Activated CD4-positive, alpha-beta T cell treated with anti-CD3 and anti-CD28 coated beads, Interleukin-2, amount 10 ng/mL, durations not matched to agents 7 days and 5 days (primary cell): Measurements from ENCODE around the gene RASSF7. TPM values are rescaled to one million over a fixed set of nuclear protein-coding genes. Genes with fewer than 3 reads are reported as not detected.

Experiments
- CTCF ChIA-PET: fragments of 350-600 bp; sonication (Branson Sonifier 250); formaldehyde crosslinking; loops from one replicate; lab custom pipeline; 2021; ENCODE audit warnings: antibody characterized with exemption; lab: Charles Lee
- POLR2A ChIA-PET: fragments of 350-600 bp; sonication (Branson Sonifier 250); formaldehyde crosslinking; loops from one replicate; lab custom pipeline; 2021; ENCODE audit warnings: antibody characterized with exemption; lab: Charles Lee
- DNase-seq: peaks from one replicate; pipeline ENCODE4 v3.0.0-alpha.2; 2020
- H3K27ac Mint-ChIP-seq: one replicate; pipeline ENCODE4 v1.8.0; 2021; ENCODE audit warnings: mild to moderate bottlenecking, moderate library complexity, mixed read lengths
- H3K27me3 Mint-ChIP-seq: one replicate; pipeline ENCODE4 v1.8.0; 2021; ENCODE audit warnings: mixed read lengths
- H3K36me3 Mint-ChIP-seq: one replicate; pipeline ENCODE4 v1.8.0; 2021; ENCODE audit warnings: low read depth, mixed read lengths
- H3K4me1 Mint-ChIP-seq: one replicate; pipeline ENCODE4 v1.8.0; 2021; ENCODE audit warnings: mixed read lengths
- H3K4me3 Mint-ChIP-seq: one replicate; pipeline ENCODE4 v1.8.0; 2021; ENCODE audit warnings: mild to moderate bottlenecking, moderate library complexity, mixed read lengths
- H3K9me3 Mint-ChIP-seq: one replicate; pipeline ENCODE4 v1.8.0; 2021; ENCODE audit warnings: mixed read lengths
- total RNA-seq, 2 experiments: library from RNA; stranded (reverse); gene quantifications; one replicate each; pipeline ENCODE4 v1.2.3, GENCODE V29; 2021

The RASSF7 gene
- total RNA-seq, 2 experiments from 2014 or later, result 30.7 to 38.1 TPM

DNA sequence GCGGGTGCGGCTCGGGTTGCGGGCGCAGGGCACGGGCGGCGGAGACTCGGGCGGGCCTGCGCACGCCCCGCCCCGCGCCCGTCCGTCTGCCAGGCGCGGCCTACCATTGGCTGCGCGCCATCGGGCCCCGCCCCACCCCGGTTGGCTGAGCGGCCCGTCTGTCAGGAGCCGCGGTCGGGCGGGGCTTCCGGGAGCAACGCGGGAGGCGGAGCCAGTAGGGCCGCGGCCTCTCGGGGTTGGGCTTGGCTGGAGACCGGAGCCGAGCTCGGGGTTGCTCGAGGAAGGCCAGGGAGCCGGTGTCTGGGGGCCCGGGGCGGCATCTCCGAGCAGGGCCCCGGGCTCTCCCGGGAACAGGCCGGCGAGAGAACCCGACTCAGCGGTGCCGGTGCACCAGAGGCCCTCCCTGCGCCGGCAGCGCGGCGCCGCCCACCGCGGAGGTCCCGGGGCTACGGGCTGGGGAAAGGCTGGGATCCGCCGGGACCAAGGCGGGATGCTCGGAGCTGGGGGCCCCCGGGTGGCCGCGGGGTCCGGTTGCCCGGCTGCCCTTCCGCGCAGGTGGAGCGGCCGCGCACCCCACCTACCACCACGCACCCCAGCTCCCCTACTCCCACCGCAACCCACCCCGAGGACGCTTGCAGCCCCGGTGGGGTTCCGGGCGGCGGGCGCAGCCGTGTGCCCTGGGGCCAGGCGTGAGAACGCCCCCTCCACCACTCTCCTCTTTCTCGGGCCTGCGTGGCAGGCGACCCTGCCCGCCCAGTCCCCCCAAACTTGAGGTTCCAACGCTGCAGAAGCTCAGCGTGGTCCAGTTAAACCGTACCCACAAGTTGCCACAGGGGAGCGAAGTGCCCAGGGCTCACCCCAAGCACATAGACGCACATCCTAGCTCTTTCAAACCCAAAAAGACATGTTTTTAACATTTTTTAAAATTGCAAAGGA is 25.0 kb upstream of the RASSF7 start, which contains the start of gene HRAS:
Gene HRAS (minus strand): TSS at position 58 of the 936 bp plus-strand sequence.
- ChIA-PET POLR2A (interaction anchor here (0.6 kb wide), 1 partner anchor 13 kb away, joined by 4 read pairs; no protein-coding TSS in a partner anchor), CTCF (interaction anchor here (0.9 to 5.2 kb wide), 9 partner anchors 9 to 30 kb away, joined by 3 to 36 read pairs (median 3); partner anchors contain the start of gene RNH1)
- Mint-ChIP-seq H3K27ac (peak within 1 kb of the TSS; percentile 90), H3K27me3 (no peaks in the 10 kb centered on the region), H3K36me3 (peaks cover 8% of the 10 kb centered on the region), H3K4me3 (peak within 1 kb of the TSS; percentile 82), H3K4me1 (peaks cover 21% of the 10 kb centered on the region), H3K9me3 (no peaks in the 10 kb centered on the region)
- peak; percentile 95 for DNase-seq

DNA sequence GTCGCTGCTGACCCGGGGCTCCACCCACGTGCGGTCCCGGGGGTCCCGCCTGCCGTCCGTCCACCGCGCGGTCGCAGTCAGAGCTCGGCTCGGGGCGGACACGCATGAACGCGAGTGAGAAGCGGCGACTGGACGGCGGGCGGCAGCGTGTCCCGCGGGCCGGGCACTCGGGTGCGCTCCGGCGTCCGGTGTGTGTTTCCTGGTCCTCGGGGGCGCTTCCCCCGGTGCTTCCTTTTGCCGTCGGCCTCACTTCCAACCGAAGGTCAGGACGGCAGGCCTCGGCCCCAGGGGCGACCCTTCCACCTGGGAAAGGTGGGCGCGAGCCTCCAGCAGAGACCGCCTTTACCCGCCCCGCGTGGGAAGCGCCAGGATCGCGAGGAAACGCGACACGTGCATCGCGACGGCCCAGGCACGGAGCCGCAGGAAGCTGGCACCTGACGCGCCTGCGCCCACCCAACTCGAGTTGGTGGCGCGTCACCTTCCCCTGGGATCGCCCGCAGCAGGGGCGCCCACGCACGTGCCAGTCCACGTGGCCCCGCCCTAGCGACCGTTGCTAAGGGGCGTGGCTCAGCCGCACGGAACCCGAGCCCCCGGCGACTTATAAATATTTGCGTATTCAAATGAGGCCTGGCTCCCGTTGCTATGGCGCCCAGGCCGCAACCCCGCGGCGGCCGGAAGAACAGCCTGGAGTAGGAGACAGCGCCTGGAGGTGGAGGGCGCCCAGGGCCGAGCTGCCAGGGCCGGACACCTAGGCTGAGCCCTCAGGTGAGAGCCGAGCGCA is 23.7 kb upstream of the RASSF7 start, which contains the start of gene LRRC56:
Gene LRRC56 (plus strand): TSS at position 687 of the 781 bp plus-strand sequence. CDS start 3,158 bp downstream, outside the sequence.
- peak within 1 kb of the TSS; percentile 90 for H3K27ac Mint-ChIP-seq
- H3K4me1 Mint-ChIP-seq, result peaks cover 21% of the 10 kb centered on the region
- CTCF ChIA-PET, result interaction anchor here (1.0 to 1.5 kb wide), 5 partner anchors 8 to 24 kb away, joined by 3 to 5 read pairs (median 3); no protein-coding TSS in a partner anchor
- H3K27me3 Mint-ChIP-seq, result no peaks in the 10 kb centered on the region
- peaks cover 4% of the 10 kb centered on the region for H3K36me3 Mint-ChIP-seq
- POLR2A ChIA-PET, result no interaction called here
- DNase-seq, result peak; percentile 85
- peak within 1 kb of the TSS; percentile 82 for H3K4me3 Mint-ChIP-seq
- no peaks in the 10 kb centered on the region for H3K9me3 Mint-ChIP-seq

DNA sequence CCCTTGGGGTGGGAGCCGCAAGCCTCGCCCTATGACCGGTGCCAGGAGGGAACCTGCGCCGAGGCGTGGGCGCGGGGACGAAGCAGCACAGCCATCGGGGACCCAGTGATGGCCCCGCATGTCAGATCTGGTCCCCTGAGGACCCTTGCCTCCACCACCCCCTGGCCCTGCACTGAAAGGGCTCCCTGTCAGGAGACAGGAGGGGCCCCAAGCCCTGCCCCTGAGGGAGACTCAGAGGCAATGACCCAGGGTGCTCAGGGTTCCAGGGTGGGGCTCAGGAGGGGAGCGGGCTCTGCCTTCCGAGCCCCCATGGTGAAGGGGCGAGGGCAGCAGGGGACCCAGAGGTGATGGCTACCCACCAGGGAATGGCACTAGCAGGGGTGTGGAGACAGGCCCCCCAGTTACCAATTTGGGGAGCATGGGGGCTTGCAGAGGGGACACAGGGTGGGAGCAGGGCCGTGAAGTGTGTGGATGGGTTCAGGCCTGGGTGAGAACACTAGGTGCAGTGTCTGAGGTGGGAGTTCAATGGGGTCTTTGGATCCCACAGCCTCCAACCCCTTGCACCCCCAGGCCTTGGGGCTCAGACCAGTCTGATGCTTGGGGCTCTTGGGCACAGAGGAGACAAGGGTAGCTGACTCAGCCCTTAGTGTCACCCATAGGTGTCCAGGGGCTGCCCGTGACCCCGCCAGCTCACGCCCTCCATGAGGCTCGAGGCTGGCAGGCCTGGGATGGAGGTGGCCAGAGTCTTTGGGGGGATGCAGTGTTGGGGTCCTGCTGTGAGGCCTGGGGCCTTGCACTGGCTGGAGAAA is 22.9 kb upstream of the RASSF7 start:
- H3K27ac Mint-ChIP-seq, result peak overlapping the region; percentile 54
- DNase-seq, result no peak
- H3K36me3 Mint-ChIP-seq, result no peaks in the 10 kb centered on the region
- no peaks in the 10 kb centered on the region for H3K9me3 Mint-ChIP-seq
- no peaks in the 10 kb centered on the region for H3K27me3 Mint-ChIP-seq
- H3K4me3 Mint-ChIP-seq, result peak overlapping the region; percentile 49
- CTCF ChIA-PET, result interaction anchor here (1.1 to 1.3 kb wide), 3 partner anchors 11 to 19 kb away, joined by 4 to 5 read pairs (median 4); no protein-coding TSS in a partner anchor
- POLR2A ChIA-PET, result no interaction called here
- peaks cover 21% of the 10 kb centered on the region for H3K4me1 Mint-ChIP-seq

DNA sequence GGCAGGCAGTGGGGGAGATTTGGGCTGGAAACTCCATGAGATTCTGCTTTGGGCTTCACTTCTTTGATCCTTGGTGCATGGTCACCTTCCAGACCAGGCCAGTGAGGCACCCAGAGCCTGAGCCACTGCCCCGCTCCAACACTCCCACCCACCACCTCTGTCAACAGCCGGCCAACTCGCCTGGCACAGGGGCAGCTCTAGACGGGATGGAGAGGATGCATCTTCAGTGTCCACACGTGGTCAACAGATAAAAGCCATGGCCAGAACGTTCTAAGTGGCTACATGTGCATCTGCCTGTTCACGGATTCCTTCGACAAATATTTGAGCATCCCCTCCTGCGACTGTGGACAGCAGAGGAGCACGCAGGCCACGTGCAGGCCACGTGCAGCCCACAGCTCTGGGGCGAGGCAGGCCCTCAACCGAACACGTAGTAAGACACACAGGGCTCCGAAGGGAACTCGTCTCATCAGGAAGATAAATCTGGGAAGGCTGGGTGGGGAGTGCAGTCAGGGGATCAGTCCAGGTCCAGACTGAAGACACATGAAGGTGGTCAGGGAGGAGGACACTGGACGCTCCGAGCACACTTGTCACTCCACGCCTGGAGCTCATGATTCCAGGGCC is 22.2 kb upstream of the RASSF7 start:
- Mint-ChIP-seq H3K27ac (no peak overlapping the region), H3K9me3 (no peaks in the 10 kb centered on the region), H3K4me1 (peaks cover 21% of the 10 kb centered on the region), H3K27me3 (no peaks in the 10 kb centered on the region), H3K4me3 (no peak overlapping the region), H3K36me3 (no peaks in the 10 kb centered on the region)
- DNase-seq, result no peak
- CTCF ChIA-PET, result interaction anchor here (1.1 to 1.3 kb wide), 3 partner anchors 10 to 19 kb away, joined by 4 to 5 read pairs (median 4); no protein-coding TSS in a partner anchor
- POLR2A ChIA-PET, result no interaction called here

DNA sequence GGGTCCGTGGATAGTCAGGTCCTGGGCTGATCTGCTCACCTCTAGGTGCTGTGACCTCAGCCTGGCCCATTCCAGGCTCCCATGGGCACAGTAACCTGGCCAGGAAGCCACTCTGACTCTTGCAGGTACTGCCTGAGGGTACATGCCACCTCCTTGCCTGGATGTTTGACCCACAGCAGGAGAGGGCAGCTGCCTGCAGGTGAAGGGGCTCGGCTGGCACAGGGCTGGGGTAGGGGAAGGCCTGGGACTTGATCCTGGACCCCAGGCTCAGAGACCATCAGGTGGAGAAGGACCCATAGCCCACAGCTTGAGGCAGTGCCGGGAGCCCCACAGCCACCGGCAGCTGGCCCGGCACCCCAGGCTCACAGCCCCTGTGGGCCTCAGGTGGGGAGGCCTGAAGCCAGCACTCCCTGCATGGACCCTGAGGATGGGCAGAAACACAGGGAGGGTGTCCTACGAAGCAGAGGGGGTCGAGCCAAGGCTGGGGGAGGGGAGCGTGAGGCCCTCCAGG is 20.7 kb upstream of the RASSF7 start:
- Mint-ChIP-seq H3K4me3 (no peak overlapping the region), H3K27ac (no peak overlapping the region), H3K27me3 (no peaks in the 10 kb centered on the region), H3K9me3 (no peaks in the 10 kb centered on the region), H3K4me1 (peaks cover 17% of the 10 kb centered on the region), H3K36me3 (no peaks in the 10 kb centered on the region)
- DNase-seq, result no peak
- CTCF ChIA-PET, result interaction anchor here (0.6 to 4.0 kb wide), 3 partner anchors 12 to 92 kb away, joined by 3 to 19 read pairs (median 3); no protein-coding TSS in a partner anchor
- POLR2A ChIA-PET, result no interaction called here

DNA sequence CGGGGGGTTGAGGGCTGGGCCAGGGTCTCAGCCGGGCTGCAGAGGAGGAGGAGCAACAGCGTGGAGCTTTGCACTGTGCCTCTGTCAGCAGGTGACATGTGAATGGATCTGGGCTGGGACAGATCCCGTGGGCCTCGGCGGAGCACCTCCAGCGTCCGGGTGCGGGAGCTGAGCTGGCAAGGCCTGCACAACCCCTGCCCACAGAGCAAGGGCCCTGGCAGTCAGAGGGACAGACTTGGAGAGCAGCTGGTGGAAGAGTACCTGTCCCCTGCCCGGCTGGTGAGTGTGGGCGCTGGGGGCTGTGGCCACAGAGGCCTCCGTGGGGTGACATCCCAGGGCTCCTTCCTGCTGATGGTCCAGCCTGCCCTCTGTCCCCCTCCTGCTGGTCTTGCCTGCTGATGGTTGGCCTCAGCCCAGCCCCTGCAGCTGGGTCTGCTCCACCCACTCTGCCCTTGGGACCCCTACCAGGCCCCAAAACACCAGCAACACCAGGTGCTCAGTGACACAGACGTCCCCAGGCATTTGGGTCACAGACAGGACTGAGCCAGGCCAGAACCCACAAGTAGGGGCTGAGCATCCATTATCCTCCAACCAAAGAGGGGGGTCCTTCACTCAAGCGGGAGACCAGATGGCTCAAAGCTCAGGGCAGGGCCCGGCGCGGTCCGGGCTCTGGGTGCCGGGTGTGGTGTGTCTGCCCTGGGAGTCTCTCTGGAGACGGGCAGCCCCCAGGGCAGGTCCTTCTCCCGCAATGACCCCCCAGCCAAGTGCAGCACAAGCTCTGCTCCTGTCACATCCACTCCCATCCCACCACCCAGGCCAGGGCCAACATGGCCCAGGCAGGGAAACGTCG is 20.0 kb upstream of the RASSF7 start:
- H3K9me3 Mint-ChIP-seq, result no peaks in the 10 kb centered on the region
- POLR2A ChIA-PET, result no interaction called here
- H3K27me3 Mint-ChIP-seq, result no peaks in the 10 kb centered on the region
- DNase-seq, result no peak
- no peak overlapping the region for H3K4me3 Mint-ChIP-seq
- no peak overlapping the region for H3K27ac Mint-ChIP-seq
- CTCF ChIA-PET, result interaction anchor here (0.6 to 4.0 kb wide), 3 partner anchors 15 to 93 kb away, joined by 3 to 19 read pairs (median 3); no protein-coding TSS in a partner anchor
- peaks cover 17% of the 10 kb centered on the region for H3K4me1 Mint-ChIP-seq
- no peaks in the 10 kb centered on the region for H3K36me3 Mint-ChIP-seq

DNA sequence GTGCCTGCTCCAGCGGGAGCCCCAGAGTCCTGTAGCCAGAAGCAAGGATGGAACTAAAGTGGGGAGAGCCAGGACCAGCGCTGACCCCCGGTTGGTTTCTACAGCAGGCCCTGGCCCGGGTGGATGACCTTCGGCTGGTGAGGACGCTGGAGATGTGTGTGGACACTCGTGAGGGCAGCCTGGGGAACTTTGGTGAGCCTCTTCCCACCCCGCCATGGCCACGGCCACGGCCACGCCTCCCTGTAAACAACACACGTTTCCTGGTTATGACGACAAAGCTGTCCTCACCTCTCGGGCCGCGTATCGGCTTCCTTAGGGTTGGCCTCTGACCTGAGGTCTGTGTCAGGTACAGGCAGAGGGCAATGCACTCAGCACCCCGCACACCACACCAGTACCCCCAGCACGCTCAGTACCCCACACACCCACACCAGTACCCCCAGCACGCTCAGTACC is 19.3 kb upstream of the RASSF7 start:
- Mint-ChIP-seq H3K9me3 (no peaks in the 10 kb centered on the region), H3K4me3 (no peak overlapping the region), H3K36me3 (no peaks in the 10 kb centered on the region), H3K27ac (no peak overlapping the region), H3K4me1 (peaks cover 13% of the 10 kb centered on the region), H3K27me3 (no peaks in the 10 kb centered on the region)
- ChIA-PET CTCF (interaction anchor here (1.3 to 4.0 kb wide), 2 partner anchors 14 to 23 kb away, joined by 3 to 19 read pairs; no protein-coding TSS in a partner anchor), POLR2A (no interaction called here)
- no peak for DNase-seq

DNA sequence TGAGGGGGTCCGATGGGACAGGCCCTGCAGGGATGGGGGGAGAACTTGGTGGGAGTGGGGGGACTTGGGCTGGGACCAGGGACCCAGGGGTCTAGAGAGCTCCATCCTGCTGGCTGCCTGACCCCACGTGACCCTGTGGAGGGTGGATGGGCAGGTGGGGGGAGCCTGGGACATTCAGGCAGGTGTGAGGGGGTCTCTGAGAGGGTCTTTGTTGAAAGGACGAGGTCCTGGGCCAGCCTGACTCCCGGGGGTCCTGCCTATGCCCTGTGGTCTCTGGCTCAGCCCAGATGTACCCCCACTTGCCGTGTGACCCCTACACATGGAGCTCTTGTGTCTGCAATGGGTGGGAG is 16.0 kb upstream of the RASSF7 start:
- no peak for DNase-seq
- H3K4me1 Mint-ChIP-seq, result no peaks in the 10 kb centered on the region
- no peak overlapping the region for H3K4me3 Mint-ChIP-seq
- POLR2A ChIA-PET, result no interaction called here
- CTCF ChIA-PET, result interaction anchor here (0.8 to 3.2 kb wide), 4 partner anchors 9 to 26 kb away, joined by 3 to 15 read pairs (median 6); no protein-coding TSS in a partner anchor
- H3K27me3 Mint-ChIP-seq, result no peaks in the 10 kb centered on the region
- no peak overlapping the region for H3K27ac Mint-ChIP-seq
- no peaks in the 10 kb centered on the region for H3K9me3 Mint-ChIP-seq
- no peaks in the 10 kb centered on the region for H3K36me3 Mint-ChIP-seq

DNA sequence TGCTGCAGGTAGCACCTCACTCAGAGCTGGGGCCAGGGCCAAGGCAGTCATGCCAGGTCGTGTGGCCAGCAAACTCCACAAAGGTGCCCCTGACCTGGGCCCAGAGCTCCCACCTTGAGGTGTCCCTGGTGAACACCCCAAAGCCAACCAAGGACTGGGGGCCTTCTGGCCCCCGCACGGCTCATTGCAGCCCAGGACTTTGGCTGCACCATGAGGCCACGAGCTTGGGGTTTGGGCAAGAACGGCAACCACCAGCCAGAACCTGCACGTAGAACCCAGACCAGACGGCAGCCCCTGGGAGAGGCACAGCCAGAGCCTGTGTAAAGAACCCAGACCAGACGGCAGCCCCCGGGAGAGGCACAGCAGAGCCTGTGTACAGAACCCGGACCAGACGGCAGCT is 15.6 kb upstream of the RASSF7 start:
- ChIA-PET POLR2A (no interaction called here), CTCF (interaction anchor here (0.8 to 3.2 kb wide), 4 partner anchors 9 to 26 kb away, joined by 3 to 15 read pairs (median 6); no protein-coding TSS in a partner anchor)
- DNase-seq, result no peak
- no peaks in the 10 kb centered on the region for H3K36me3 Mint-ChIP-seq
- no peak overlapping the region for H3K4me3 Mint-ChIP-seq
- H3K4me1 Mint-ChIP-seq, result no peaks in the 10 kb centered on the region
- H3K9me3 Mint-ChIP-seq, result no peaks in the 10 kb centered on the region
- no peaks in the 10 kb centered on the region for H3K27me3 Mint-ChIP-seq
- H3K27ac Mint-ChIP-seq, result no peak overlapping the region

DNA sequence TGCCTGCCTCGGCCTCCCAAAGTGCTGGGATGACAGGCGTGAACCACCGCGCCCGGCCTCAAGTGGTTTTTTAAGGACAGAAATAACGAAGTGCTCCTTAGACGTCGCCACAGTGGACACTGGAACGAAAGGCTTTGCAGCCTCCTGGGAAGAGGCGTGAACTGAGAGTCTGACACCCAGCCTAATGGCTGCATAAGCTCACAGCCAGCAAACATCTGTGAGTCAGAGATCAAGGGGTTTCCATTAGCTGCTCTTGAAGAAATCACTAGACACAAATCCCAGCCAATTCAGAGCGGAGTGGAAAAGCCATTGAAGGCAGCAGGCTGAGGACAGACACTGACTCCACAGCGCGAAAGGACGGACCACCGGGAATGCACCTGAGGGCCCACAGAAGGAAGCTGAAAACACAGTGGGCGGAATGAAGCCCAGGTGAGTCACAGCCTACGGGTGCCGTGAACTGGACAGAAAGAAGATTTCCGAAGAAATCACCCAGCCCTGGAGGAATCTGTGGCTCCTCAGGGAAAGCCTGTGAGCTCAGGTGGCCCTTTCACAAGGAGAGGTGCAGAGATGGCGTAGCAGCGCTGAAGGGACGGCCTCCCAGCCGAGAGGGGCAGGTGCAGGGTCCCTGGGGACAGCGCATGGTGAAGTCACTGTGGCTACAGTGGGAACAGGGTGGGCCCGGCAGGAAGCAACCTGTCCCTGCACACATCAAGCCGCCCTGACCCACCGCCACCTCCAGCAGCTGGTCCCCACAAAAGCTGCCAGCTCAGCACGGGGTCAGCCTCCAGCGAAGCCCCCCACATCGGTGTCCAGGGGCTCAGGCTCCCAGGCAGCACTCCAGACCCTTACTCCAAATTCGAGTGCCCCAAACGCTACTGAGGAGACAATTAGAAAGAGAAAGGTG is 11.8 kb upstream of the RASSF7 start:
- no peak overlapping the region for H3K27ac Mint-ChIP-seq
- H3K27me3 Mint-ChIP-seq, result no peaks in the 10 kb centered on the region
- DNase-seq, result no peak
- no peaks in the 10 kb centered on the region for H3K9me3 Mint-ChIP-seq
- H3K4me3 Mint-ChIP-seq, result no peak overlapping the region
- H3K36me3 Mint-ChIP-seq, result no peaks in the 10 kb centered on the region
- POLR2A ChIA-PET, result interaction anchor here (0.6 kb wide), 1 partner anchor 13 kb away, joined by 4 read pairs; no protein-coding TSS in a partner anchor
- CTCF ChIA-PET, result interaction anchor here (1.5 kb wide), 1 partner anchor 10 kb away, joined by 4 read pairs; no protein-coding TSS in a partner anchor
- H3K4me1 Mint-ChIP-seq, result no peaks in the 10 kb centered on the region
